ENCODE measurements around the gene SLC35F2. TPM values are rescaled to one million over a fixed set of nuclear protein-coding genes. Genes with fewer than 3 reads are reported as not detected.

Gene SLC35F2
- total RNA-seq, 1 donor from 2014 or later, result 38.0 TPM

- no peak for DNase-seq (ENCODE audit: low spot score)
- Mint-ChIP-seq H3K36me3 (ENCODE audit: low read depth) (no peaks in the 10 kb centered on the region), H3K4me3 (no peak overlapping the region), H3K9me3 (no peaks in the 10 kb centered on the region), H3K4me1 (ENCODE audit: low read depth) (no peaks in the 10 kb centered on the region), H3K27ac (no peak overlapping the region), H3K27me3 (ENCODE audit: insufficient read depth) (peaks cover 5% of the 10 kb centered on the region)
- intact Hi-C loops (cut with micrococcal nuclease), result loop anchor here (1.0 to 2.0 kb wide), 4 partner anchors 30 to 157 kb away; partner anchors contain the start of gene SLC35F2
These were observed 117.4 kb downstream of the SLC35F2 start for GRCh38 chr11:107741044-107741823.

Other genes starting within 250 kb of the SLC35F2 start
- not detected in 2 replicates for gene SLN, start 146.7 kb downstream of the SLC35F2 start, total RNA-seq
- gene RAB39A, start 69.7 kb upstream of the SLC35F2 start, total RNA-seq, result not detected in 2 replicates
- gene CUL5, start 150.1 kb upstream of the SLC35F2 start, total RNA-seq, result 37.0 and 41.3 TPM in 2 replicates